Activated CD4-positive, alpha-beta memory T cell treated with anti-CD3 and anti-CD28 coated beads for 36 hours (primary cell): Measurements from ENCODE around the gene TMPRSS11B. TPM values are rescaled to one million over a fixed set of nuclear protein-coding genes. Genes with fewer than 3 reads are reported as not detected.

Experiments used
- CTCF ChIA-PET: fragments of 350-600 bp; sonication (Branson Sonifier 250); formaldehyde crosslinking; loops from one replicate; lab custom pipeline; 2021; ENCODE audit warnings: antibody characterized with exemption, inconsistent platforms; lab: Charles Lee
- POLR2A ChIA-PET: fragments of 350-600 bp; sonication (Branson Sonifier 250); formaldehyde crosslinking; loops from one replicate; lab custom pipeline; 2021; ENCODE audit warnings: antibody characterized with exemption; lab: Charles Lee
- DNase-seq: peaks from one replicate; pipeline ENCODE4 v3.0.0-alpha.2; 2020
- H3K27ac Mint-ChIP-seq: one replicate; pipeline ENCODE4 v1.8.0; 2021; ENCODE audit warnings: mixed read lengths
- H3K27me3 Mint-ChIP-seq: one replicate; pipeline ENCODE4 v1.8.0; 2021; ENCODE audit warnings: mixed read lengths
- H3K36me3 Mint-ChIP-seq: one replicate; pipeline ENCODE4 v1.8.0; 2021; ENCODE audit warnings: mixed read lengths
- H3K4me1 Mint-ChIP-seq: one replicate; pipeline ENCODE4 v1.8.0; 2021; ENCODE audit warnings: low read depth, mixed read lengths
- H3K4me3 Mint-ChIP-seq: one replicate; pipeline ENCODE4 v1.8.0; 2021; ENCODE audit warnings: mild to moderate bottlenecking, mixed read lengths
- H3K9me3 Mint-ChIP-seq: one replicate; pipeline ENCODE4 v1.8.0; 2021; ENCODE audit warnings: mixed read lengths
- intact Hi-C: fragments of 100-400 bp; cut with micrococcal nuclease; formaldehyde crosslinking; loops from one replicate; pipeline ENCODE4 v1.15.1; 2023
- total RNA-seq, 2 experiments: library from RNA; stranded (reverse); gene quantifications; one replicate each; pipeline ENCODE4 v1.2.3, GENCODE V29; 2021

Gene TMPRSS11B
- total RNA-seq, 2 experiments from 2014 or later = not detected

DNA sequence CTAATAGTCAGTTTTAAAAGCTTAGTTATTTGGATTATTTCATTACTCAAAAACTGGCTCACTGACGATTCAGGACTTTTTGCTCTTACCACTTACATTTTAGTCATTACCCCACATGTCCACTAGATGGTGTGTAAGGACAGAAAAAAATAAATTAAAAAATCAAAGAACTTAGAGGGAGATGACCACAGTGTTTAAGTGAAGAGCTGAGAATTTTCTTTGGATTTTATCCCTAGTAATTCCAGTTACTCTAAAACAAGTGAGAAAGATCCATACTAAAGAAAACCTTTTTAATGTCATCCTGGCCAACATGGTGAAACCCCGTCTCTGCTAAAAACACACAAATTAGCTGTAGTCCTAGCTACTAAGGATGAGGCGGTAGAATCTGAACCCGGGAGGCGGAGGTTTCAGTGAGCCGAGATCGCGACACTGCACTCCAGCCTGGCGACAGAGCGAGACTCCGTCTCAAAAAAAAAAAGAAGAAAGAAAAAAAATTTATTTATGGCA is 26.4 kb upstream of the TMPRSS11B start:
- ChIA-PET CTCF (interaction anchor here (0.6 to 2.4 kb wide), 21 partner anchors 12 to 226 kb away, joined by 3 to 69 read pairs (median 4); partner anchors contain the start of gene YTHDC1), POLR2A (interaction anchor here (1.2 kb wide), 1 partner anchor 104 kb away, joined by 4 read pairs; no protein-coding TSS in a partner anchor)
- Mint-ChIP-seq H3K36me3 (no peaks in the 10 kb centered on the region), H3K4me3 (peak overlapping the region; percentile 36), H3K4me1 (peaks cover 7% of the 10 kb centered on the region), H3K9me3 (no peaks in the 10 kb centered on the region), H3K27me3 (peaks cover 1% of the 10 kb centered on the region), H3K27ac (no peak overlapping the region)
- no peak for DNase-seq
- intact Hi-C loops = loop anchor here (1.0 to 2.0 kb wide), 3 partner anchors 23 to 227 kb away; no protein-coding TSS in a partner anchor

DNA sequence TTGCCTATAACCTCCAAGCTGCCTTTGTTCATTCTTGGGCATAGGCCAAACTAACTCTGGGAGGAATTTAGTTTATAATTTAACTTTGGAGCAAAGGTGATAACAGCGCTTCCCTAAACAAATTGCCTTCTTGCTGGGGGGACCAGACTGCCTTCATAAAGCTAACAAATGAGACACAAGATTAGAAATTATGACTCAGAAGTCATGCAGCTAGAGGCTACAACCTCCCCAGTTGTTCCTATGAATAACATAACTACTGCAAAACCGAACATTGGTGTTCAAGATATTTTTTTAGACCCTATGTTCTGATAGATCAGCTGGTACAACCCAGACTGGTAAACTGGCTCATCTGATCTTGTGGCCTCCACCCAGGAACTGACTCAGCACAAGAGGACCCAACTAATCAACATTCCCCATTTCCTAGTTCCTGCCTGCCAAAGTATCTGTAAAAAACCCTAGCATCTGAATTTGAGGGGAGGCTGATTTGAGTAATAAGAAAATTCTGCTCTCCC is 22.0 kb upstream of the TMPRSS11B start:
- POLR2A ChIA-PET = no interaction called here
- Mint-ChIP-seq H3K27me3 (no peaks in the 10 kb centered on the region), H3K4me3 (no peak overlapping the region), H3K9me3 (no peaks in the 10 kb centered on the region), H3K36me3 (no peaks in the 10 kb centered on the region), H3K27ac (no peak overlapping the region), H3K4me1 (peaks cover 7% of the 10 kb centered on the region)
- DNase-seq = no peak
- intact Hi-C loops = no loop called here
- CTCF ChIA-PET = interaction anchor here (0.7 to 1.2 kb wide), 2 partner anchors 108 to 282 kb away, joined by 3 to 4 read pairs; no protein-coding TSS in a partner anchor

DNA sequence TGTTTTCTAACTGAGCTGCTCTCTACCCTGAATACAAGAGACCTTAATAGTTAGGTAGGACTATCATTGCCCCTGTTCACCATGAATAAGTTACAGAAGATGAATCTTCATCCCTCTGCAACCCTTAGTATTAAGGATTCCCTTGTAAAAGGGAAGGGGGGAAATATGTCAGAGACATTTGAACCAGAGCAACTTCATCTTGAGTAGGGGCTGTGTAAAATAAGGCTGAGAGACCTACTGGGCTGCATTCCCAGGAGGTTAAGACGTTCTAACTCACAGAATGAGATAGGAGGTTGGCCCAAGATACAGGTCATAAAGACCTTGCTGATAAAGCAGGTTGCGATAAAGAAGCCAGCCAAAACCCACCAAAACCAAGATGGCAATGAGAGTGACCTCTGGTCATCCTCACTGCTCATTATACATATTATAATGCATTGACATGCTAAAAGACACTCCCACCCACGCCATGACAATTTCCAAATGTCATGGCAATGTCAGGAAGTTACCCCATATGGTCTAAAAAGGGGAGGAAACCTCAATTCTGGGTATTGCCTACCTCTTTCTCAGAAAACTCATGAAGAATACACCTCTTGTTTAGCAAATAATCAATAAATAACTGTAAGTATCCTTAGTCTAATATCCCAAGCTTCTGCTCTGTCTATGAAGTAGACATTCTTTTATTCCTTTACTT is 19.5 kb upstream of the TMPRSS11B start:
- Mint-ChIP-seq H3K4me1 (peaks cover 4% of the 10 kb centered on the region), H3K4me3 (no peak overlapping the region), H3K27me3 (no peaks in the 10 kb centered on the region), H3K27ac (no peak overlapping the region), H3K36me3 (no peaks in the 10 kb centered on the region), H3K9me3 (no peaks in the 10 kb centered on the region)
- no peak for DNase-seq
- intact Hi-C loops = no loop called here
- ChIA-PET POLR2A (no interaction called here), CTCF (no interaction called here)

DNA sequence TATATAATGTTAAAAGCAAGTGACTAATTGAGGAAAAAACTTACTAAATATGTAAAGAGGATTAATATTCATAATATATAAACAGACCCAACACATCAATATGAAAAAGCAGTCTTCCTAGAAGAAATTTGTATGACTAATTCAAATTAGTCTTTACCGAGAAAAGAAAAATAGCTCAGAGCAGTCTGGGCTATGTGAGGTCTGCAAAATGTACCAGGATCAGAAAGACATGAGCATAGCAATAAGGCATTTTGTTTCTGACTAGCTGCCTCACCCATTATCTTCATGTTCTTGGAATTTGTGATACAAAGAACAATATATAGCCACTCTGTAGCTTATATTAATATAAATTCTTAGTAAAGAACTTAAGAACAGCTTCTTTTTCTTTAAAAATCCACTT is 13.7 kb upstream of the TMPRSS11B start:
- Mint-ChIP-seq H3K27me3 (peaks cover 4% of the 10 kb centered on the region), H3K9me3 (no peaks in the 10 kb centered on the region), H3K4me1 (no peaks in the 10 kb centered on the region), H3K27ac (no peak overlapping the region), H3K4me3 (no peak overlapping the region), H3K36me3 (no peaks in the 10 kb centered on the region)
- ChIA-PET CTCF (interaction anchor here (1.2 kb wide), 1 partner anchor 13 kb away, joined by 3 read pairs; no protein-coding TSS in a partner anchor), POLR2A (no interaction called here)
- intact Hi-C loops = no loop called here
- DNase-seq = no peak

DNA sequence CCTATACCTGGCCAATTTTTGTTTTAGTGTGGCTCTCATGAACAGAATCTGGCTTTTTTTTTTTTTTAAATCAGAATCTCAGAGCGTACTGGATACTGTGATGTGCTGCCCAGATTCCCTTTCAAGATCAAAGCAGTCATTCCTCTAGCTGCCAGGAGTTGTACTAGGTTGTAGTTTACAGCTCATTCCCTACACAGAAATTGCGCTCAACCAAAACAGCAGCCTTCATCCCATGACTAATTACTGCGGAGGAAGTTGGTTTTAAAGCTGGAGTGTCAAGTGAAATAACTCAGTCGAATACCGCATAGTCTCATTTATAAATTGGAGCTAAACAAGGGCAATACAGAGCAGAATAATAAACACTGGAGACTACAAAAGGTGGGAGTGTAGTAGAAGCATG is 12.2 kb upstream of the TMPRSS11B start:
- no peak for DNase-seq

DNA sequence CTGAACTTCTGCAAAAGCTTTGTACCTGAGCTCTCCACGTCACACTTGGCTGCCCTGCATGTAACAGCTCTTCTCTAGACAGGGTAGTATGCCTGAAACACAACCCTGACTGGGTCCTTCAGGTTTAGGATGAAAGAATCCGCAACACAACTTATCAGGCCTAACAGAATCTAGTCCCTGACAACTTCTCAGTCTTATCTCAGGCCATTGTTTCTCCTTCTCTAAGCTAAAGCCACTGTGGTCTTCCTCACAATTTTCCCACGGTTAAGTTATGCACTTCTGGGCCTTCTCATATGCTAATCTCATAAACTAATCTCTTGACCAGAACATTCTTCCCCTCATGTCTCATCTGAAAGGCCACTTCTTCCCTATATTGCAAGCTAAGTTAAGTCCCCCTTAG is 10.8 kb upstream of the TMPRSS11B start:
- no peak for DNase-seq
- Mint-ChIP-seq H3K27me3 (peaks cover 7% of the 10 kb centered on the region), H3K4me1 (no peaks in the 10 kb centered on the region), H3K9me3 (no peaks in the 10 kb centered on the region), H3K4me3 (no peak overlapping the region), H3K36me3 (no peaks in the 10 kb centered on the region), H3K27ac (no peak overlapping the region)
- intact Hi-C loops = no loop called here
- CTCF ChIA-PET = interaction anchor here (0.7 kb wide), 1 partner anchor 191 kb away, joined by 3 read pairs; the partner anchor contains the start of gene TMPRSS11E
- POLR2A ChIA-PET = no interaction called here

More for the DNA sequence above, 12.2 kb upstream of the TMPRSS11B start:
- POLR2A ChIA-PET = no interaction called here
- Mint-ChIP-seq H3K4me3 (no peak overlapping the region), H3K4me1 (no peaks in the 10 kb centered on the region), H3K27me3 (peaks cover 7% of the 10 kb centered on the region), H3K9me3 (no peaks in the 10 kb centered on the region), H3K27ac (no peak overlapping the region), H3K36me3 (no peaks in the 10 kb centered on the region)
- intact Hi-C loops = no loop called here
- CTCF ChIA-PET = interaction anchor here (1.1 kb wide), 1 partner anchor 14 kb away, joined by 4 read pairs; no protein-coding TSS in a partner anchor

DNA sequence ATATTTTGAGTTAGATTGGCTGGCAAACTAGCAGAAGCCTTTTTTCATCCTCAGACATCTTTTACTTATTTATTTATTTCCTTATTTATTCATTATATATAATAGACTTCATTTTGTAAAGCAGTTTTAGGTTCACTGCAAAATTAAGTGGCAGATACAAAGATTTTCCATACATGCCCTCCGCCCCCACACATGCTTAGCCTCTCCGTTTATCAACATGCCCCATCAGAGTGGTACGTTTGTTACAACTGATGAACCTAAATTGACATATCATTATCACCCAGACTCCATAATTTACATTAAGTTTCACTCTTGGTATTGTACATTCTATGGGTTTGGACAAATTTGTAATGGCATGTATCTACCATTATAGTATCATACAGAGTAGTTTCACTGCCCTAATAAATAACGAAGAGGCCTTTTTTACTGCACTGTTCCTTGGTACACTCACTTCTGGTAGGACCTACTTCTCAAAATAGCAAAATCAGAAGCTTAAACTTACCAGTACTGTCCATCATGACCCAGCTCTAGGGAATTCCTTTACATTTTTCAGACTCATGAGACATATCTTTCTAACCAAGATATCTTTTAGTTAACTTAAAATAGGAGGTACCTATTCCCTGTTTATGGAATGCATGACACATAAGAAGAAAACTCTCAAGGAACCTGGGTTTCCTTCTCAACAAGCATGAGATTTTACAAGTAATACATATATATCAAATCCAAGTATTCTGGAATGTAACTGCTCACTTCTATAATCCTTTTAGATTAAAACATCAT is 4.8 kb upstream of the TMPRSS11B start:
- CTCF ChIA-PET = no interaction called here
- H3K27ac Mint-ChIP-seq = peak overlapping the region; percentile 49
- no peaks in the 10 kb centered on the region for H3K36me3 Mint-ChIP-seq
- H3K4me1 Mint-ChIP-seq = peaks cover 17% of the 10 kb centered on the region
- intact Hi-C loops = no loop called here
- H3K4me3 Mint-ChIP-seq = no peak overlapping the region
- peaks cover 2% of the 10 kb centered on the region for H3K9me3 Mint-ChIP-seq
- DNase-seq = peak; percentile 40
- POLR2A ChIA-PET = no interaction called here
- H3K27me3 Mint-ChIP-seq = peaks cover 5% of the 10 kb centered on the region

DNA sequence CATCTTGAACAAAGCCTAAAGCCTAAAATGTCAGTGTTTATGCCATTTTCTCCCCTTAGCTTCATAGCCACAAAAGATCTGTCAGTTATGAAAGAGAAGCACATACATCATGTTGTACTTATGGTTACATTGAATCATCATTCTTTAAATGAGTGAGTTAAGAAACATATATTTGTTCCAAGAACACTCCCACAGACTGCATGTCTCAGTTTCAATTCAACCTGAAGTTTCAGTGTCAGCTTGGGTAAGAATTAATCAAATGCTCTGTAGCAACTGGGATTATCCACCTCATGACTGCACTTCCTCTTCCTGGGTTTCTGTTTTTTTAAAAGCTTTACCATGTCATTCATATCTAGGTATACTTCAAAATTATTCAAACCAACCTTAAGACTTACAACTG is 3.9 kb upstream of the TMPRSS11B start:
- peaks cover 2% of the 10 kb centered on the region for H3K9me3 Mint-ChIP-seq
- H3K27ac Mint-ChIP-seq = peak overlapping the region; percentile 88
- no peak for DNase-seq
- intact Hi-C loops = loop anchor here (1.0 to 5.0 kb wide), 7 partner anchors 23 to 728 kb away; partner anchors contain the start of genes UBA6 and YTHDC1
- H3K27me3 Mint-ChIP-seq = peaks cover 3% of the 10 kb centered on the region
- CTCF ChIA-PET = interaction anchor here (1.0 kb wide), 2 partner anchors 23 to 127 kb away, joined by 3 to 4 read pairs; no protein-coding TSS in a partner anchor
- H3K4me1 Mint-ChIP-seq = peaks cover 17% of the 10 kb centered on the region
- POLR2A ChIA-PET = no interaction called here
- H3K4me3 Mint-ChIP-seq = no peak overlapping the region
- H3K36me3 Mint-ChIP-seq = no peaks in the 10 kb centered on the region

DNA sequence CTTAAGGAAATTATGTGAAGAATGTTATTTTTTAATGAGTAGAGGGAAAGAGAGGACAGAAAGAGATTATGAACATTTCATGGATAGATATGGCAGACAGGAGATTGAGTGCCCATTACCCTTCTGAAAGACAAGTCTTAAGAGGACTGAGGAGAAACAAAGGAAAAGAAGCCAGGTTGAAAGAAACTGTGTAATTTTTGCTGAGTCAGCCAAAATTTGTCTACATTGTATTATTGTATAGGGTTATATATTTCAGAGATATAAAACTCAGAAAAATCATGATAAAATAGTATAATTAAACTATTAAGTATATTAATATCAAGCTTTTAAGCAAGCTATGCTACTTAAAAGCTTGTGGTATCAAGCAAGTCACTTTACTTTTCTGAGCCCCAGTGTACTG is 4.9 kb downstream of the TMPRSS11B start:
- Mint-ChIP-seq H3K4me1 (no peaks in the 10 kb centered on the region), H3K9me3 (no peaks in the 10 kb centered on the region), H3K36me3 (no peaks in the 10 kb centered on the region), H3K4me3 (no peak overlapping the region), H3K27ac (no peak overlapping the region), H3K27me3 (peaks cover 10% of the 10 kb centered on the region)
- intact Hi-C loops = no loop called here
- DNase-seq = no peak
- CTCF ChIA-PET = interaction anchor here (1.0 kb wide), 1 partner anchor 135 kb away, joined by 3 read pairs; no protein-coding TSS in a partner anchor
- POLR2A ChIA-PET = no interaction called here

DNA sequence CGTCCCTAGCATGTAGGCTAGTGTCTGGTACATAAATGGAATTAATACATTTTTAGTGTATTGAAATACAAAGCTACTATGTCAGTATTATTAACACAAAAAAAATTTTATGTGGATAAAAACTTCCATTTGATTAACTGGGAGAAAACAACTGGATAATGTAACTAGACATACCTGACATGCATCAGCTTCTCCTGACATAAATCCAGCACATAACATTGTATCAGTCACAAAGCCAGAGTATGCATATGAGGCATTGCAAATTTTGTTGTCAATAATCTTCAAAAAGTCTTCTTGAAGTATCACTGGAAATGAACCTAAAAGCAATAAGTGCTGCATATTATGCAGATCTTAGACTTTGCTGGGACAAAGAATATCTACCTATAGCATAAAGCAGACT is 16.9 kb downstream of the TMPRSS11B start:
- H3K9me3 Mint-ChIP-seq = no peaks in the 10 kb centered on the region
- no peak for DNase-seq
- H3K4me3 Mint-ChIP-seq = no peak overlapping the region
- no peaks in the 10 kb centered on the region for H3K36me3 Mint-ChIP-seq
- POLR2A ChIA-PET = no interaction called here
- peaks cover 3% of the 10 kb centered on the region for H3K27me3 Mint-ChIP-seq
- CTCF ChIA-PET = no interaction called here
- no peak overlapping the region for H3K27ac Mint-ChIP-seq
- no peaks in the 10 kb centered on the region for H3K4me1 Mint-ChIP-seq
- intact Hi-C loops = no loop called here

DNA sequence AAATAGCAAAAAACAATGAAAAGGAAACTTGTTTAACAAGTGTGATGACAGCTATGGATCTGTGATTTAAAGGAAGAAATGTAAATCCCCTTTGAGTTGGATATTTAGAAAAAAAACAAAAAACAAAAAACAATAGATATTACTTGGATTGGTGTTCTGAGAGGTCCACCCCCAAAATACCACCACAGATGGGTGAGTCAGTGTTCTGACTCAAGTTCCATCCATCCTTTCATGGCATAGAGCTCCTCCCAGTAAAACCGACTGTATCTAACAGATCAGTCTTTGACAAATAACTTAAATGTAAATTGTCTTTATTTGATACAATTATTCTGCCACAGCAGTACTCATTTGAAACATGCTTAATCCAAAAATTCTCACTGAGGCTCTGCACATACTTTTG is 27.4 kb downstream of the TMPRSS11B start:
- H3K4me1 Mint-ChIP-seq = no peaks in the 10 kb centered on the region
- H3K27me3 Mint-ChIP-seq = peaks cover 13% of the 10 kb centered on the region
- H3K4me3 Mint-ChIP-seq = no peak overlapping the region
- no peaks in the 10 kb centered on the region for H3K36me3 Mint-ChIP-seq
- no peak for DNase-seq
- no peak overlapping the region for H3K27ac Mint-ChIP-seq
- ChIA-PET CTCF (no interaction called here), POLR2A (no interaction called here)
- H3K9me3 Mint-ChIP-seq = no peaks in the 10 kb centered on the region
- intact Hi-C loops = no loop called here

DNA sequence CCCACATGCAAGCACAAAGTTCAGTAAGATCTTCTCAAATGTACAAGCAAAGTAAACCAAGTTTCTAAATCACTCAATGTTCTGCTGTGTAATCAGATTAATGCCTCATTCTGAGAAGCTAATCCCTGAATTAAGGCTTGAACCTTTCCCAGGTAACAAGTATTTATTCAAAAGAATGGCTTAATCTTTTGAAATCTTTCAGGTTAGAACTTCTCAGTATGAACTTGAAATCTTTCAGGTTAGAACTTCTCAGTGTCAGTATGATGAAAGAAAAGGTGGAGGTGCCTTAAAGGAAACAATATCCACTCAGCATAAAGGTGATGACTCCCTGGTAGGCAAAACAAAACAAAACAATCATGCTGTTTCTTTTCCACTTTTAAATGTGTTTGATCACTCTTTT is 29.0 kb downstream of the TMPRSS11B start:
- H3K27ac Mint-ChIP-seq = no peak overlapping the region
- no peak overlapping the region for H3K4me3 Mint-ChIP-seq
- H3K9me3 Mint-ChIP-seq = no peaks in the 10 kb centered on the region
- intact Hi-C loops = no loop called here
- DNase-seq = no peak
- H3K27me3 Mint-ChIP-seq = peaks cover 15% of the 10 kb centered on the region
- ChIA-PET POLR2A (no interaction called here), CTCF (no interaction called here)
- H3K4me1 Mint-ChIP-seq = no peaks in the 10 kb centered on the region
- no peaks in the 10 kb centered on the region for H3K36me3 Mint-ChIP-seq
